Mesenteric fat pad (tissue), 1 donor: ENCODE measurements around the gene TSPAN31. TPM values are rescaled to one million over a fixed set of nuclear protein-coding genes. Genes with fewer than 3 reads are reported as not detected.

ENCODE experiments used
- DNase-seq: peaks from one replicate; pipeline ENCODE4 v3.0.0-alpha.2; 2020; ENCODE audit warnings: low spot score
- total RNA-seq: library from RNA; stranded (reverse); fragmentation: NEBNext Ultra II Directional; extraction: Animal tissue kit (Norgen Biotek cat#: 25700); gene quantifications from one replicate; pipeline ENCODE4 v1.2.1, GENCODE V29; 2021
- donor health status: DM: yes; HTN: yes; CAD: no.

The TSPAN31 gene
- total RNA-seq, 1 donor from 2014 or later: 35.0 TPM

DNA sequence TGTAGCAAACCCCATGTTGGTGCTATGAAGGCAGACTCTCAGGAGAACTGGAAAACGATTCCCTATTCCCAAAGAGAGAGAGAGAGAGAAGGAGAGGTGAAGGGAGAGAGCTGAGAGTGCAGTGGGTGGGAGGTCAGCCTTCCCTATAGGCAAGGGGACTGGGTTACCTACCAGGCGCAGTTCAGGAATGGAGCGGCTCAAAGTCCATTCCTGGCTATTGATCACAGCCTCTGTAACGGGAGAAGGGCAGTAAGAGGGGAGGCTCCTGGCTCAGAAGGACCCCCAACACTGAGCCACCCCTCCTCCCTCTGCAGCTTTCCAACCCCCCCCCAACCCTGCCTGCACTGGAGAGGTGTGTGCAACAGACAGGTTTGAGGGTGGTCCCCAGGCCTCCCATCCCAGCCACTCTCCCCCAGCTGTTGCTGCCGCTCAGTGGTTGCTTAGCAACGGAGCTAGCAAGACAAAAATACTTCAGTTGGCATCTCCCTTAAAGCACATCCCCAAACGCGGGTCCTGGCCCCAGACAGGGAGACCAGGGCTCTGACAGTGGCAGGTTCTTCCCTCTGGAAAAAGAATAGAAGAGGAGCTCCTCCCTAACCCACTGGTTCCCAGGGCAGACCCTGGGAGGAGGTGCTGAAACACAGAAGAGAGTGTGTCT, 9.5 kb upstream of the TSPAN31 start:
- DNase-seq: no peak

DNA sequence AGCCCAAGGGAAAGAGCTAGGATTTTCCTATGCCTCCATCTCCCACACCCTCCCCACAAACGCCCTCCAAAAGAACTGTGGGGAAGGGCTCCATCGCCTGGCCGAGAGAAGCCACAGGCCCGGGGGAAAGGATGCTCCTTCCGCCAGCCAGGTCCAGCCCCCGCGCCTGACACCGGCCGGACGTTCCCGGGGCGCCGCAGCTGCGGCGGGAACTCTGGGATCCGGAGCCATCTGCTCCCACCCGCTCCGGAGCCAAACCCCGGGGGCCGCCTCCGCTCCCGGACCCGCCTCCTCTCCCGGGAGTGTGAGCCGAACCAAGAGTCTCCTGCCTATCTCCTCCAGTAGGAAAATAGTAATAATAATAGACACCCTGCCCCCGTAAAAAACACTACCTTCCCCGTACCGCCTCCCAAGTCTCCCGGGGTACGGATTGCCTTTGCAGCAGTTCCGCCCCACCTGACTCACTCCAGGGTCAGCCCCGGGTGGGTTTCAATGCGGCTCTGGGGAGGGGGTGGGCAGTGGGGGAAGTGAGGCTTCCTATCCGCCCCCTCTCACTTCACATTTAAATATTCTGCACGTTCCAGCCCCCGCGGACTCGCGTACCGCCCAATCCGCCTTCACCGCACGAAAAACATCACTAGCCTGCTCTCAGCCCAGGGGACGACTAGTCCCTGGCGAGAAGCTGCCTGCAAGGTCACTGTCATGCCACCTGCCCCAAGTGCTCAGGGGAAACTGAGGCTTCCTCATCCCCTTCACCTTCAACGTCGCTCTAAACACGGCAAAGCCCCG, 8.7 kb upstream of the TSPAN31 start:
- no peak for DNase-seq

DNA sequence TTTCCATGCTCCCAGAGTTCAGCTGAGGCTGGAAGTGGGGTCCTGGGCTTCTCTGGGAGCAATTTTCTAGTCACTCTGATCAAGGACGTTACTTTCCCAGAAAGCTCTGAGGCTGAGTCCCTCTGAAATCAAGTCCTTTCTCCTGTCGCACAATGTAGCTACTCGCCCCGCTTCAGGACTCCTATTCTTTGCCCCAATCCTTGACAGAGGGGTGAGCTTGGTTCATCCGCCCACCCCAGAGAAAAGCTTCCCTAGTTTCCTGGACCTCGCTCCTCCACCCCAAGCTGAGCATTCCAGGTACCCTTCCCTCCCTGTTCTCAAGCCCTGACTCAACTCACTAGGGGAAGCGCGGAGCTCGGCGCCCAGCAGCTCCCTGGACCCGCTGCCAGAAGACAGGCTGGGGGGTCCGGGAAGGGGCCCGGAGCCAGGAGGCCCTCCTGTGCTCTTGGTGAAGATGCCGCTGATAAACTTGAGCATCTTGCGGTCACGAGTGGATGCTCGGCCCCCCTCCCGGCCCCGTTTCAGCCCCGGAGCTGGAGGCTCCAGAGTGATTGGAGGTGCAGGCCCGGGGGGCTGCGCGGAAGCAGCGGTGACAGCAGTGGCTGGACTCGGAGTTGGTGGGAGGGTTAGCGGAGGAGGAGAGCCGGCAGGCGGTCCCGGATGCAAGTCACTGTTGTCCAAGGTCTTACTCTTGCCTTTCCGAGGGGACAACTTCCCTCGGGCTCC, 7.9 kb upstream of the TSPAN31 start:
- no peak for DNase-seq

- no peak for DNase-seq
Measured at GRCh38 chr12:57737467-57738460, 7.1 kb upstream of the TSPAN31 start.

- no peak for DNase-seq
Measured at GRCh38 chr12:57738661-57739237, 6.1 kb upstream of the TSPAN31 start, which contains the start of gene AGAP2. AGAP2 (minus strand) TSS chr12:57738742; CDS start chr12:57738246, 496 bp downstream.

DNA sequence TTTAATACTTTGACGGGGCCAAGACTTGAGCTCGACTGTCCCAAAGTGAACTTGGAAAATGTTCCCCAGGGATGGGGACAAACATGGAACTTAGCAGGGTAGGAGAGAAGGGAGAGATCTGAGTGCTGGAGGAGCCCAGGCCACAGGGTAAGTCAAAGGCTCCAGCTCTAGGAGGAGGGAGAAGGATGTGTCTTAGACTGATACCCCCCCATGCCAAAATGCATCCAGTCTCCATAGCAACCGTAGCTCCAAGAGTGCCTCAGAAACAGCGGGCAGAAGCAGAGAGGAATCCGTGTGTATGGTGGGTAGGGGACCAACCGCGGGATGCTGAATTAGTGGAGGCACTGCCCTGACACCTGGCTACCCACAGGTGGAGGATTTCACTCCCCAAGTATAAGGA, 5.5 kb upstream of the TSPAN31 start:
- no peak for DNase-seq

GRCh38 chr12:57739914-57740538, 4.8 kb upstream of the TSPAN31 start:
- DNase-seq: no peak

- DNase-seq: no peak
Measured at GRCh38 chr12:57740656-57741412, 4.0 kb upstream of the TSPAN31 start.

DNA sequence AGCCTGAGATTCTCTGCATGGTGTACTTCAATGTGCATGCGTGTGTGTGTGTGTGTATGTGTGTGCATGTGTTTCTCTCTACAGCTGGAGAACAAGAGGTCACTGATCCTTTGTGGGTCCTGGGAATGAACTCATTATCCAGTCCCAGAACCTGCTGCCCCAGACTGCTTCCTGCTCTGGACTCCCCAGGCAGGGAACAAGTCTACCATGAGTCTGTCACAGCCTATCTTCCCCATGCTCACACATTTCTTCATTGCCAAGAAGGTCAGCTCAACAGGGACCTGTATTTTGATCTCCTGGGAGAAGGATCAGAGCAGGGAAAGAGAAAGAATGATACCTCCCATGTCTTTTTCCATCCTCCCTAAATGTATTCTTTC, 3.4 kb upstream of the TSPAN31 start:
- DNase-seq: no peak

- no peak for DNase-seq
Measured at GRCh38 chr12:57741844-57742738, 2.7 kb upstream of the TSPAN31 start.

- no peak for DNase-seq
Measured at GRCh38 chr12:57743769-57744168, 1.1 kb upstream of the TSPAN31 start.

DNA sequence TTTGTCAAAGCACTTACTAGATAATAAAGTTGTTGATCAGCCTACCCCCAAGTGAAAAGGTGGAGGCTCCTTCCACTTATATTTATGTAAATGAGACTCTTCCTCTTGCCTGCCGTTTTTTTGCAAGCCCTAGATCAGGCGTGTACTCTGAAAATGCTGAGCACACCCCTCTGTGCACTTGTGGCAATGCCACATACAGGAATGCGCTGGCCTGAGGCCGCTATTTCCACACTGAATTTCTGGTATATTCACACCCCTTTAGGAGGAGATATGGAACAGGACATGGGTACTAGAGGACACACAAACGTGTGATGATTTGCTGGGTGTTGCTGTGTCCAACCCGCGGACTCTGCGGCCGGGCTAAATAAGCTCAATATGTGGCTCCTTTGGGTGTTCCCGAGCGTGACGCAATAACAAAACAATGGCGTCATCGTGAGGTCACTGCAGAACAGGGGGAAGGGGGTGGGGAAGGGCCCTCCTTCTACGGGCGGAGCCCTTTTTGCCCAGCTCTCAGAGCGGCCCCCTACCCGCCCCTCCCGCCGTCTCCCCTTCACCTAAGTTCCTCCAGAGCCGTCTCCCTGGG, 554 bp upstream of the TSPAN31 start:
- DNase-seq: no peak

- no peak for DNase-seq
Measured at GRCh38 chr12:57745485-57745881, 644 bp downstream of the TSPAN31 start.

GRCh38 chr12:57746025-57746424, 1.2 kb downstream of the TSPAN31 start:
- DNase-seq: no peak

DNA sequence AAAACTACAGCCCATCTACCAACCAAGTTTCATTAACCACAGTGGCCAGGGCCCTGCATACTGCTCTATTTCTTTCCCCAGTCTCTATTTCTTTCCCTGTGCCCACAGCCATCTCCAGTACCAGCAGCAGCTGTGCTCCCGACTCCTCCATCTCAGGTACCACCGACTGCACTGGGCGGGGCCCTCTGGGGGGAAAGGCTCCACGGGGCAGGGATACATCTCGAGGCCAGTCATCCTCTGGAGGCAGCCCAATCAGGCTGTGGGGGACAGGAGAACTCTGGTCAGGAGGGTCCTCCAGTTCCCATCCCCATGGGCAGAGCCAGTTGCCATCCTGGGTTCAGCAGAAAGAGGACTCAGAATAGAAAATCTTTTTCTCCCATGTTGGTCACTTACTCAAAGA, 4.2 kb downstream of the TSPAN31 start:
- DNase-seq: no peak

- DNase-seq: no peak
Measured at GRCh38 chr12:57750561-57751431, 6.0 kb downstream of the TSPAN31 start.

GRCh38 chr12:57751432-57751787, 6.6 kb downstream of the TSPAN31 start:
- no peak for DNase-seq
